ENCODE measurements around the gene CNDP2. TPM values are rescaled to one million over a fixed set of nuclear protein-coding genes. Genes with fewer than 3 reads are reported as not detected.

The CNDP2 gene
- total RNA-seq, 4 donors from 2014 or later: 71.8 to 87.8 (median 81.5) TPM

DNA sequence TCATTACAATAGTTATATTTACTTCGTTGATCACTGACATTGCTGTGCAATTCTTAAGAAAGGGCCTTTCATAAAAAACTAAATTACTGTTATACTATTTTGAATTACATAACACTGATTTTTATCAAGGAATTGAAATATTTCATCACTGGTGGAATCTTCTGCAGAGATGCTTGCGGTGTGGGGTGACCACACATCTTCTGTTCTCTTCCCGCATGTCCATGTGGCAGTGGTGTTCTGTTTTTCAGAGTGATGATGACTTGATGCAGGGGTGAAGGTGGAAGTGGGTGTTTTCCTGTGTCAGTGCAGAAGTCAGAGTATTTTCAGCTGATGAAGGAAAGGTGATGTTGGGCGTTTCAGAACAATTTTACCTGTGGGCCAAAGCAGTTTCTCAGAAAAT is 7.0 kb downstream of the CNDP2 start:
- Histone ChIP-seq H3K9me3 (no peaks in the 10 kb centered on the region), H3K27me3 (no peaks in the 10 kb centered on the region), H3K4me3 (no peak overlapping the region), H3K4me1 (peaks cover 0 to 25% (median 9%) of the 10 kb centered on the region in 4 donors), H3K36me3 (peaks cover 2 to 75% (median 21%) of the 10 kb centered on the region in 3 donors), H3K27ac (no peak overlapping the region)
- no peak for DNase-seq (ENCODE audit: low spot score in 2 of 2)
- 81 to 89% methylated on average over 4 of the region's 4 CpGs for WGBS, 2 donors
- TF ChIP-seq POLR2A (IDR thresholded peaks at IDR 0.05): no peak
- TF ChIP-seq EP300 (IDR thresholded peaks at IDR 0.05): no peak
- TF ChIP-seq, protein P1, sequence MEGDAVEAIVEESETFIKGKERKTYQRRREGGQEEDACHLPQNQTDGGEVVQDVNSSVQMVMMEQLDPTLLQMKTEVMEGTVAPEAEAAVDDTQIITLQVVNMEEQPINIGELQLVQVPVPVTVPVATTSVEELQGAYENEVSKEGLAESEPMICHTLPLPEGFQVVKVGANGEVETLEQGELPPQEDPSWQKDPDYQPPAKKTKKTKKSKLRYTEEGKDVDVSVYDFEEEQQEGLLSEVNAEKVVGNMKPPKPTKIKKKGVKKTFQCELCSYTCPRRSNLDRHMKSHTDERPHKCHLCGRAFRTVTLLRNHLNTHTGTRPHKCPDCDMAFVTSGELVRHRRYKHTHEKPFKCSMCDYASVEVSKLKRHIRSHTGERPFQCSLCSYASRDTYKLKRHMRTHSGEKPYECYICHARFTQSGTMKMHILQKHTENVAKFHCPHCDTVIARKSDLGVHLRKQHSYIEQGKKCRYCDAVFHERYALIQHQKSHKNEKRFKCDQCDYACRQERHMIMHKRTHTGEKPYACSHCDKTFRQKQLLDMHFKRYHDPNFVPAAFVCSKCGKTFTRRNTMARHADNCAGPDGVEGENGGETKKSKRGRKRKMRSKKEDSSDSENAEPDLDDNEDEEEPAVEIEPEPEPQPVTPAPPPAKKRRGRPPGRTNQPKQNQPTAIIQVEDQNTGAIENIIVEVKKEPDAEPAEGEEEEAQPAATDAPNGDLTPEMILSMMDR (IDR thresholded peaks at IDR 0.05): no peak

DNA sequence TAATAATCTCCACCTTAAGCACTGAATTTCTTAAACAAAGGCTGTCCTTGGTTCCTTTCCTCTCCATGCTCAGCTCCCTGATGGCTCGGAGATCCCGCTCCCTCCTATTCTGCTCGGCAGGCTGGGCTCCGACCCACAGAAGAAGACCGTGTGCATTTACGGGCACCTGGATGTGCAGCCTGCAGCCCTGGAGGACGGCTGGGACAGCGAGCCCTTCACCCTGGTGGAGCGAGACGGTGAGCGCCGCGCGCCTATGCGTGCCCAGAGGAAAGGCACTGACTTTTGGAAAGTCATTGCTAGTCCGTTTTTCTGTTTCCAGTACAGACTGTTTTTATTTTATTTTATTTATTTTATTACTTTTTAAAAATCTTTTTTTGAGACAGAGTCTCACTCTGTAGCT is 9.6 kb downstream of the CNDP2 start:
- H3K27me3 ChIP-seq: no peaks in the 10 kb centered on the region
- TF ChIP-seq POLR2A (IDR thresholded peaks at IDR 0.05) (no peak), EP300 (IDR thresholded peaks at IDR 0.05) (no peak)
- TF ChIP-seq, protein P1 (IDR thresholded peaks at IDR 0.05): no peak
- H3K4me1 ChIP-seq: peaks cover 0 to 9% (median 0%) of the 10 kb centered on the region in 4 donors
- no peaks in the 10 kb centered on the region for H3K9me3 ChIP-seq
- no peak overlapping the region for H3K27ac ChIP-seq
- WGBS, 2 donors: 93 to 97% methylated on average over 16 of the region's 16 CpGs
- H3K36me3 ChIP-seq: peaks cover 2 to 96% (median 31%) of the 10 kb centered on the region in 3 donors
- H3K4me3 ChIP-seq: no peak overlapping the region
- no peak for DNase-seq (ENCODE audit: low spot score in 2 of 2)

DNA sequence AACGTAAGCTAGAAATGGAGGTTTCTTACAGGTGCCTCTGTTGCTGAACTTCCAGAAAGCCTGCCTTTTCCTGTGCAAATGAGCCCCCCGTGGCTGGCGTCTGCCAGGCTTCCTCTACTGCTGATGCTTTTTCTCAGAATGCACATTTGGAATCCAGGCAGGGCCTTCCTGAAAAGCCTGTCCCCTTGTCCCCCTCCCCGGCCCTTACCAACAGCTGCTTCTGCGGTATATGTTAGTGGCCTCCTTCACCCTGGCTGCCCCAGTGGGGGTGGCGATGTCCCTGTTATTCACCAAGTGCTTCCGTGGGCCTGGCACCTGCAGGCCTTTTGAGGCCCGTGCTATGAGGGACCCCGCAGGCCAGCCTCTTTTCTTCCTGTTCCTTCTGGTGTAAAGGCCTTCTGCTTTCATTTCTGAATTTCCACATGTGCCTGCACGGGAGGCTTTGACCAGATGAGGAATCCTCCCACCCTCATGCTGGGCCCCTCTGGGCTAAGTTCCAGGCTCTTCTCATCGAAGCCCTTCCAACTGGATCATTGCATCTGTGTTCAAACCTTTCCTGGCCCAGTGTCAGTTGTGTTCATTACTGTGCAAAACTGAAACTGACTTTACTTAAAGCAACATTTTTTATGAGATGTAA is 10.4 kb downstream of the CNDP2 start:
- H3K36me3 ChIP-seq: peaks cover 2 to 96% (median 35%) of the 10 kb centered on the region in 3 donors
- no peak overlapping the region for H3K27ac ChIP-seq
- no peak for TF ChIP-seq POLR2A (IDR thresholded peaks at IDR 0.05)
- TF ChIP-seq, protein P1 (IDR thresholded peaks at IDR 0.05): no peak
- no peak for TF ChIP-seq EP300 (IDR thresholded peaks at IDR 0.05)
- WGBS, 2 donors: 48 to 62% methylated on average over 11 of the region's 11 CpGs
- H3K9me3 ChIP-seq: no peaks in the 10 kb centered on the region
- H3K27me3 ChIP-seq: no peaks in the 10 kb centered on the region
- no peak overlapping the region for H3K4me3 ChIP-seq
- peaks cover 0 to 9% (median 0%) of the 10 kb centered on the region in 4 donors for H3K4me1 ChIP-seq
- DNase-seq (ENCODE audit: low spot score in 2 of 2): no peak

DNA sequence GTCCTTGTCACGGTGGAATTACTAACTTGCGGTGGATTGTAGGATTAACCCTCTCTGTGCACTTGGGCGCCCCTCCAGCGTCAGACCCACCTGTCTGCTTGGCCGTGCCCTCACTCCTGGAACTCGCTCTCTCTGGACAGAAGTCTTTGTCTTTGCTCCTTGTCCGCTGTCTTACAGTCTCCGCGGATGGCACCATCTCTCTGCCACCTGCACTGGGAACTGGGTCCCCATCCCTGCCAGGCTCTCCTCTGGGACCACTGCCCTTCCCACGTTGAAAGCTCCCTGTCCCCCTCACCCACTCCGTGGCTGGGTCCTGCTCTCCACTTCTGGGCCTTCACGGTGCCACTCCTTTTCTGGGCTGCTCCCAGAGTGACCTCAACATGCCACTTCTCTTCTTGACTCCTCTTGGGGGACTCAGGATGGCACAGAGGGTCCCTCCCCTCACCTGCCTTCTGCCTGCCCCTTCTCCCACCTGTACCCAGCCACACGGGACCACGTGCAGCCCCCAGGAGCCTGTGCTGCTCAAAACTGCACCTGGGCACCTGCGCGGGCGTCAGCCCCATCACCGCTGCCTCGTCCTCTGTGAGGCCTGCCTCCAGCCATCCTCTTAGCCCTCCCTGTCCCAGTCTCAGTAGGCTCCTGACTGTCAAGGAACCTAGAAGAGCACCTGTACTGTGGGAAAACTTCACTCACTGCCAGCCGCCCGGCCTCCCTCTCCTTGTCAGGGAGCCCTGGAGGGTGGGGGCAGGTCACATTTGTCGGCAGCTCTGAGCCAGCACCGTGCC is 11.1 kb downstream of the CNDP2 start:
- 82 to 86% methylated on average over 23 of the region's 23 CpGs for WGBS, 2 donors
- H3K9me3 ChIP-seq: no peaks in the 10 kb centered on the region
- H3K4me3 ChIP-seq: no peak overlapping the region
- peaks cover 0 to 16% (median 0%) of the 10 kb centered on the region in 4 donors for H3K4me1 ChIP-seq
- H3K27ac ChIP-seq: no peak overlapping the region
- H3K36me3 ChIP-seq: peaks cover 2 to 96% (median 35%) of the 10 kb centered on the region in 3 donors
- TF ChIP-seq, protein P1 (IDR thresholded peaks at IDR 0.05): no peak
- TF ChIP-seq EP300 (IDR thresholded peaks at IDR 0.05): no peak
- TF ChIP-seq POLR2A (IDR thresholded peaks at IDR 0.05): no peak
- H3K27me3 ChIP-seq: no peaks in the 10 kb centered on the region
- no peak for DNase-seq (ENCODE audit: low spot score in 2 of 2)

DNA sequence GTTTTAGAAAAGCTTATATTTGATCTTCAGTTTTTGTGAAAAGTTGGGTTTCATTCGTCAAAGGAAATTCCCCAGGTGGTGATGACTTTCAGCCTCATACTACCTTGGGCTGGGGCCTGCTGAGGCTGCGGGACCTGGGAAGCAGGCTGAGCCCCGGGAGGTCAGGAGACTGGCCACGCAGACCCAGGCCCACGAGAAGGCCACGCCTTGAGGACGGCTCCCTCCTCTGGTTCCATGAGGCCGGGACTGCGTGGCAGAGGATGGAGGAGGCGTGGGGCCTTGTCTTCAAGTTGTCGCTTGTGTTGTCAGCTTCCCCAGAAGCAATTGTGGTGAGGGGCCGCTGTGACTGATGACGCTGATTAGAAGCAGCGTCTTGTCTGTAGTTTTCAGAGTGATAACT is 11.8 kb downstream of the CNDP2 start:
- WGBS, 2 donors: 90 to 91% methylated on average over 14 of the region's 14 CpGs
- H3K4me1 ChIP-seq: peaks cover 0 to 21% (median 0%) of the 10 kb centered on the region in 4 donors
- no peaks in the 10 kb centered on the region for H3K27me3 ChIP-seq
- no peak for DNase-seq (ENCODE audit: low spot score in 2 of 2)
- H3K4me3 ChIP-seq: no peak overlapping the region
- no peaks in the 10 kb centered on the region for H3K9me3 ChIP-seq
- no peak overlapping the region for H3K27ac ChIP-seq
- no peak for TF ChIP-seq POLR2A (IDR thresholded peaks at IDR 0.05)
- TF ChIP-seq, protein P1 (IDR thresholded peaks at IDR 0.05): no peak
- no peak for TF ChIP-seq EP300 (IDR thresholded peaks at IDR 0.05)
- H3K36me3 ChIP-seq: peaks cover 2 to 97% (median 30%) of the 10 kb centered on the region in 3 donors
